ENCODE measurements around the gene LAMC1. TPM values are rescaled to one million over a fixed set of nuclear protein-coding genes. Genes with fewer than 3 reads are reported as not detected.
"Not testable (repeated sequence)": the region's sequence is repeated elsewhere in the genome, so short reads cannot be mapped to it uniquely, and the experiment has no call there.

Gene LAMC1
- polyA plus RNA-seq, 1 donor from 2014 or later, result 5.5 TPM

- H3K27ac Mint-ChIP-seq, result peak overlapping the region in 1 of 3 donors; percentile 47
- H3K4me3 Mint-ChIP-seq, result peak overlapping the region in 3 of 4 donors; percentile 0 to 67 (median 59)
Observed at GRCh38 chr1:183070923-183071618, 47.9 kb downstream of the LAMC1 start.

GRCh38 chr1:183072595-183072994 is 49.4 kb downstream of the LAMC1 start:
- H3K4me3 Mint-ChIP-seq, H3K9me3 Mint-ChIP-seq, H3K36me3 Mint-ChIP-seq, H3K27ac Mint-ChIP-seq: not testable (repeated sequence)
- H3K27me3 Mint-ChIP-seq, result peaks cover 17% of the 10 kb centered on the region
- peaks cover 17 to 28% (median 20%) of the 10 kb centered on the region in 3 donors for H3K4me1 Mint-ChIP-seq

More at GRCh38 chr1:183070923-183071618, 47.9 kb downstream of the LAMC1 start:
- peaks cover 6% of the 10 kb centered on the region for H3K36me3 Mint-ChIP-seq
- H3K27me3 Mint-ChIP-seq, result peaks cover 13% of the 10 kb centered on the region
- H3K9me3 Mint-ChIP-seq, result peaks cover 0 to 1% (median 0%) of the 10 kb centered on the region in 3 donors
- peaks cover 17 to 24% (median 20%) of the 10 kb centered on the region in 3 donors for H3K4me1 Mint-ChIP-seq

- H3K27me3 Mint-ChIP-seq, result peaks cover 17% of the 10 kb centered on the region
Observed at GRCh38 chr1:183073320-183073719, 50.1 kb downstream of the LAMC1 start.

GRCh38 chr1:183074215-183074614 is 51.0 kb downstream of the LAMC1 start:
- H3K27me3 Mint-ChIP-seq, result peaks cover 17% of the 10 kb centered on the region
- no peak overlapping the region for H3K27ac Mint-ChIP-seq
- no peak overlapping the region for H3K4me3 Mint-ChIP-seq
- H3K36me3 Mint-ChIP-seq, result peaks cover 2% of the 10 kb centered on the region
- no peaks in the 10 kb centered on the region for H3K9me3 Mint-ChIP-seq
- peaks cover 17 to 28% (median 20%) of the 10 kb centered on the region in 3 donors for H3K4me1 Mint-ChIP-seq

More at GRCh38 chr1:183073320-183073719, 50.1 kb downstream of the LAMC1 start:
- Mint-ChIP-seq H3K4me1 (peaks cover 17 to 28% (median 20%) of the 10 kb centered on the region in 3 donors), H3K9me3 (no peaks in the 10 kb centered on the region), H3K27ac (no peak overlapping the region), H3K36me3 (peaks cover 2% of the 10 kb centered on the region), H3K4me3 (no peak overlapping the region)

- Mint-ChIP-seq H3K4me1 (peaks cover 10 to 15% (median 12%) of the 10 kb centered on the region in 3 donors), H3K36me3 (no peaks in the 10 kb centered on the region), H3K9me3 (no peaks in the 10 kb centered on the region), H3K27ac (no peak overlapping the region), H3K27me3 (peaks cover 20% of the 10 kb centered on the region), H3K4me3 (no peak overlapping the region)
Observed at GRCh38 chr1:183075861-183076260, 52.6 kb downstream of the LAMC1 start.

GRCh38 chr1:183077097-183077496 is 53.9 kb downstream of the LAMC1 start:
- Mint-ChIP-seq H3K27ac (no peak overlapping the region), H3K4me3 (no peak overlapping the region)

GRCh38 chr1:183079712-183080388 is 56.6 kb downstream of the LAMC1 start:
- Mint-ChIP-seq H3K36me3 (no peaks in the 10 kb centered on the region), H3K27me3 (peaks cover 18% of the 10 kb centered on the region), H3K4me3 (no peak overlapping the region), H3K4me1 (peaks cover 0 to 10% (median 0%) of the 10 kb centered on the region in 3 donors), H3K9me3 (no peaks in the 10 kb centered on the region), H3K27ac (no peak overlapping the region)

More at GRCh38 chr1:183077097-183077496, 53.9 kb downstream of the LAMC1 start:
- Mint-ChIP-seq H3K4me1 (peaks cover 0 to 10% (median 2%) of the 10 kb centered on the region in 3 donors), H3K9me3 (no peaks in the 10 kb centered on the region), H3K27me3 (peaks cover 25% of the 10 kb centered on the region), H3K36me3 (no peaks in the 10 kb centered on the region)

- H3K27me3 Mint-ChIP-seq, result peaks cover 18% of the 10 kb centered on the region
- no peaks in the 10 kb centered on the region for H3K9me3 Mint-ChIP-seq
- H3K4me3 Mint-ChIP-seq, result no peak overlapping the region
- H3K36me3 Mint-ChIP-seq, result peaks cover 1% of the 10 kb centered on the region
- H3K4me1 Mint-ChIP-seq, result peaks cover 0 to 10% (median 0%) of the 10 kb centered on the region in 3 donors
- no peak overlapping the region for H3K27ac Mint-ChIP-seq
Observed at GRCh38 chr1:183080406-183080805, 57.2 kb downstream of the LAMC1 start.

GRCh38 chr1:183081402-183082120 is 58.3 kb downstream of the LAMC1 start:
- no peak overlapping the region for H3K4me3 Mint-ChIP-seq
- H3K27ac Mint-ChIP-seq, result no peak overlapping the region
- H3K4me1 Mint-ChIP-seq, result peaks cover 0 to 9% (median 1%) of the 10 kb centered on the region in 3 donors
- no peaks in the 10 kb centered on the region for H3K9me3 Mint-ChIP-seq
- H3K27me3 Mint-ChIP-seq, result peaks cover 9% of the 10 kb centered on the region
- peaks cover 3% of the 10 kb centered on the region for H3K36me3 Mint-ChIP-seq

GRCh38 chr1:183082650-183083049 is 59.4 kb downstream of the LAMC1 start:
- no peak overlapping the region for H3K27ac Mint-ChIP-seq
- H3K9me3 Mint-ChIP-seq, result no peaks in the 10 kb centered on the region
- no peak overlapping the region for H3K4me3 Mint-ChIP-seq

GRCh38 chr1:183087001-183087400 is 63.8 kb downstream of the LAMC1 start:
- peaks cover 3% of the 10 kb centered on the region for H3K36me3 Mint-ChIP-seq
- no peak overlapping the region for H3K4me3 Mint-ChIP-seq
- H3K4me1 Mint-ChIP-seq, result peaks cover 0 to 6% (median 1%) of the 10 kb centered on the region in 3 donors
- peaks cover 1% of the 10 kb centered on the region for H3K27me3 Mint-ChIP-seq
- no peaks in the 10 kb centered on the region for H3K9me3 Mint-ChIP-seq
- H3K27ac Mint-ChIP-seq, result no peak overlapping the region

More at GRCh38 chr1:183082650-183083049, 59.4 kb downstream of the LAMC1 start:
- Mint-ChIP-seq H3K27me3 (peaks cover 9% of the 10 kb centered on the region), H3K4me1 (peaks cover 0 to 11% (median 1%) of the 10 kb centered on the region in 3 donors), H3K36me3 (peaks cover 3% of the 10 kb centered on the region)

- H3K4me3 Mint-ChIP-seq, result no peak overlapping the region
- H3K27me3 Mint-ChIP-seq, result peaks cover 1% of the 10 kb centered on the region
- H3K36me3 Mint-ChIP-seq, result peaks cover 3% of the 10 kb centered on the region
- no peak overlapping the region for H3K27ac Mint-ChIP-seq
- H3K4me1 Mint-ChIP-seq, result peaks cover 0 to 6% (median 1%) of the 10 kb centered on the region in 3 donors
- H3K9me3 Mint-ChIP-seq, result peaks cover 0 to 2% (median 0%) of the 10 kb centered on the region in 3 donors
Observed at GRCh38 chr1:183089025-183089639, 65.9 kb downstream of the LAMC1 start.

- no peak overlapping the region for H3K27ac Mint-ChIP-seq
Observed at GRCh38 chr1:183090391-183091006, 67.3 kb downstream of the LAMC1 start.

GRCh38 chr1:183091181-183091580 is 68.0 kb downstream of the LAMC1 start:
- Mint-ChIP-seq H3K27me3 (no peaks in the 10 kb centered on the region), H3K9me3 (peaks cover 0 to 3% (median 0%) of the 10 kb centered on the region in 3 donors), H3K27ac (no peak overlapping the region), H3K36me3 (peaks cover 1% of the 10 kb centered on the region), H3K4me1 (peaks cover 0 to 6% (median 0%) of the 10 kb centered on the region in 3 donors), H3K4me3 (no peak overlapping the region)

More at GRCh38 chr1:183090391-183091006, 67.3 kb downstream of the LAMC1 start:
- Mint-ChIP-seq H3K4me3 (no peak overlapping the region), H3K4me1 (peaks cover 0 to 6% (median 1%) of the 10 kb centered on the region in 3 donors), H3K36me3 (peaks cover 3% of the 10 kb centered on the region), H3K27me3 (peaks cover 1% of the 10 kb centered on the region), H3K9me3 (peaks cover 0 to 3% (median 0%) of the 10 kb centered on the region in 3 donors)
